ENCODE results near the gene BEAN1.

The BEAN1 gene

DNA sequence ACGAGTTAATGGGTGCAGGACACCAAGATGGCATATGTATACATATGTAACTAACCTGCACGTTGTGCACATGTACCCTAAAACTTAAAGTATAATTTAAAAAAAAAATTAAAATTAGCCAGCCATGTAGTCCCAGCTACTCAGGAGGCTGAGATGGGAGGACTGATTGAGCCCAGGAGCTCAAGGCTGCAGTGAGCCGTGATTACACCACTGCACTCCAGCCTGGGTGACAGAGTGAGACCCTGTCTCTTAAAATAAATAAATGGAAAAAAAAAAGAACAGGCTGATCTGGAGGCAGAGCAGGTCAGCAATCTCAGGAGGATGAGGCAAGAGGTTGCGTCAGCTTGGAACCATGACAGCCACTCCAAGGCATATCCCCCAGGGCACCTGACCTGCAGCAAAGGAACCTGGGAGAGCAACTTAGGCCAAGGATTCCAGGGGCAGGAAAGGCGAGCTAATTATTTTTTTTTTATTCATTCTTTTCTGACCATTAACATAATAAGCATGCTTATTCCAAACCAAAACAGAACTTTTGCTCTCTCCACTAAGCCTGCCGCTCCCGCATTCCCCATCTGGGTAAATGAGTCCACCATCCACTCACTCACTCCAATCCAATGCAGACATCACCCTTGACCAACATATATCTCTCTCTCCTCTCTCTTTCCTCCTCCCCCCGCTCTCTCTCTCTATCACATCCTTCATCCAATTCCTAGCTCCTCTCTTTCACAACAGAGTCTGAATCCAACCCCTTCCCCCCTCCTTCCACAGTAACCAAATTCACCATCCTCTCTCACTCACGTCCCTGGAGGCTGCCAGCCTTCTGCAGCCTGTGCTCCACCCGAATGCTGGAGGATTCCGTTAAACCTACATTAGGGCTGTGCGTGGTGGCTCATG lies 75.2 kb downstream of the BEAN1 start:
- no peak for DNase-seq
- H3K4me1 Mint-ChIP-seq (ENCODE audit: low read depth in 2 of 2): peaks cover 2 to 5% of the 10 kb centered on the region in 2 donors
- H3K27ac Mint-ChIP-seq: no peak overlapping the region
- H3K27me3 Mint-ChIP-seq: no peaks in the 10 kb centered on the region
- H3K9me3 Mint-ChIP-seq: no peaks in the 10 kb centered on the region
- H3K36me3 Mint-ChIP-seq (ENCODE audit: insufficient read depth): no peaks in the 10 kb centered on the region
- ATAC-seq (replicated peaks): no peak
- H3K4me3 Mint-ChIP-seq: no peak overlapping the region

DNA sequence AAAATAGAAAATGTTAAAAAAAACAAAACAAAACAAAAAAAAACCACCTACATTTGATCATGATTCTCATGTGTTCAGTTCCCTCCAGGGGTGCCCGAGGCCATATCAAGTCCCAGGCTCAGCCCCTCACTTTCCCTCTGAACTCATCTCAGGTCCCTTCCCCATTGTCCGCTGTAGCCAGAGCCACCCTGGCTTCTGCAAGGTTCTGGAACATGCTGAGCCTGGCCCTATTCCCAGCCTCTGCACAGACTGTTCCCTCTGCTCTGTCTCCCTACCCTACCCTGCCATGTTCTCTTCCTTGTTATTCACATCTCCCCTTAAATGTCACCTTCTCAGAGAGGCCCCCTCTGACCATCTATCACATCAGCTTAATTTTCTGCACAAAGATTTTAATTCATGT lies 75.9 kb downstream of the BEAN1 start:
- Mint-ChIP-seq H3K36me3 (ENCODE audit: insufficient read depth) (no peaks in the 10 kb centered on the region), H3K4me1 (ENCODE audit: low read depth in 2 of 2) (peaks cover 2 to 5% of the 10 kb centered on the region in 2 donors), H3K27me3 (no peaks in the 10 kb centered on the region), H3K27ac (no peak overlapping the region), H3K9me3 (no peaks in the 10 kb centered on the region), H3K4me3 (no peak overlapping the region)
- ATAC-seq (replicated peaks) (no peak), DNase-seq (no peak)

DNA sequence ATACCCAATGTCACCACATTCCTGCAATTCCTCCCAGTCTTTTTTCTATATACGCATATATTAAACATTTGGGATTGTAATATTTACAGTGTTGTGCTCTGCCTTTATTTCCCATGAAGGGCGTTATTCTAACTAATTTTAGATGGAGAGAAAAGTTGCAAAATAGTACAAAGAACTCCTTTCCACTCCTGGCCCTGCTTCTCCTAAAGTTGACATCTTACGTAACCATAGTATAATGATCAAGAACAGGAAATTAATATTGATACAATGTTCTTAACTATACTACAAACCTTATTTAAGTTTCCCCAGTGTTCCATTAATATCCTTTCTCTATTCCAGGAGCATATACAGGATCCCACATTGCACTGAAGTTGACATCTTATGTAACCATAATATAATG lies 76.5 kb downstream of the BEAN1 start:
- Mint-ChIP-seq H3K27ac (no peak overlapping the region), H3K27me3 (no peaks in the 10 kb centered on the region), H3K4me3 (no peak overlapping the region), H3K9me3 (no peaks in the 10 kb centered on the region), H3K4me1 (ENCODE audit: low read depth in 2 of 2) (peaks cover 2 to 3% of the 10 kb centered on the region in 2 donors), H3K36me3 (ENCODE audit: insufficient read depth) (no peaks in the 10 kb centered on the region)
- DNase-seq (no peak), ATAC-seq (replicated peaks) (no peak)

DNA sequence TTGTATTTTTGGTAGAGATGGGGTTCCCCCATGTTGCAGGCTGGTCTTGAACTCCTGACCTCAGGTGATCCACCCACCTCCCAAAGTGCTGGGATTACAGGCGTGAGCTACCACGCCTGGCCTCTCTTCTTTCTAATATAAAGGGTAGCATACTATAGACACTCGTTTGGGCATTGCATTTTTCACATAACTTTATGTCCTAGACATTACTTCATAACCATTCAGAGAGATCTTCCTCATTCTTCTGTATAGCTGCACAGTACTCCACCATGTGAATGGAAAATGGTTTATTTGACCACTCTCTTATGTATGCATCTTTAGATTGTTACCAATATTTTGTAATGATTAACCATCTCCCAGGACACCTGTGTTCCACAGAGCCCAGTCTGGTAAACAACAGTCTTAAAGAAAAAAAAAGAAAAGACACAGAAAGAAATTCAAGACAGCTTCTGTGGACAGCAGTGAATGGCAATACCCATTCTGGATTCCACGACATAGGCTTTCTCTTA lies 80.7 kb downstream of the BEAN1 start:
- Mint-ChIP-seq H3K27ac (no peak overlapping the region), H3K27me3 (no peaks in the 10 kb centered on the region), H3K4me1 (ENCODE audit: low read depth in 2 of 2) (peaks cover 5 to 6% of the 10 kb centered on the region in 2 donors), H3K9me3 (no peaks in the 10 kb centered on the region), H3K4me3 (no peak overlapping the region), H3K36me3 (ENCODE audit: insufficient read depth) (peaks cover 9% of the 10 kb centered on the region)
- DNase-seq (no peak), ATAC-seq (replicated peaks) (no peak)

DNA sequence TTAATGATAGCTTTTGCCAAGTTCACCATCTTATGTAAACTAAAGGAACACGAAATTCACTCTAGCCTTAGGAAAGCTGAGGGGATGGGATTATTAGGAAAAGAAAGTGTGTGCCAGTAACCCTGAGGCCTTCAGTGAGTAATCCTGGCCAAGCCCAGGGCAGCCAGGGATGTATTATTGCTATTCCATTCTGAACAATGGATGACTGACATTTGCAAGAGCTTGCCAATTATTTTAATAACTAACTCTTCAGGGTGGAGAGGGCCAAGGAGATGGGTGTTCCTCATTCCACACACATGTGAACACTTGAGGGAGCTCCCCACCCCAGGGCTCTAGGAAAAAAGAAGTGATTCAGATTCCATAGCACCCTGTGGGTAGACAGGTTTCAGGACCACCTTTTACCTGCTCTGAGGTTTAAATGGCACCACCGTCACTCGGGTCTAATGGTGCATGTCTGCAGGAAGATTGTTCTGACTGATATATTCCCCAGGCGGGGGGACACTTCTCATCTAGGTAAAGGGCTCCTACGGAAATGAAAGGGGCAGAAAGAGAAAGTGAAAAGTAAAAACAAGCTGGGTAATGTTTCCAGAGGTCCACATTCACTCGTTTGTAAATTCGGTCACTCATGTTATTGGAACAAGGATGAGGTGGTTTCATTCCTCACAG lies 81.3 kb downstream of the BEAN1 start:
- Mint-ChIP-seq H3K27me3 (no peaks in the 10 kb centered on the region), H3K9me3 (no peaks in the 10 kb centered on the region), H3K36me3 (ENCODE audit: insufficient read depth) (peaks cover 9% of the 10 kb centered on the region), H3K4me3 (no peak overlapping the region), H3K27ac (no peak overlapping the region), H3K4me1 (ENCODE audit: low read depth in 2 of 2) (peaks cover 5 to 9% of the 10 kb centered on the region in 2 donors)
- no peak for DNase-seq
- ATAC-seq (replicated peaks): no peak

DNA sequence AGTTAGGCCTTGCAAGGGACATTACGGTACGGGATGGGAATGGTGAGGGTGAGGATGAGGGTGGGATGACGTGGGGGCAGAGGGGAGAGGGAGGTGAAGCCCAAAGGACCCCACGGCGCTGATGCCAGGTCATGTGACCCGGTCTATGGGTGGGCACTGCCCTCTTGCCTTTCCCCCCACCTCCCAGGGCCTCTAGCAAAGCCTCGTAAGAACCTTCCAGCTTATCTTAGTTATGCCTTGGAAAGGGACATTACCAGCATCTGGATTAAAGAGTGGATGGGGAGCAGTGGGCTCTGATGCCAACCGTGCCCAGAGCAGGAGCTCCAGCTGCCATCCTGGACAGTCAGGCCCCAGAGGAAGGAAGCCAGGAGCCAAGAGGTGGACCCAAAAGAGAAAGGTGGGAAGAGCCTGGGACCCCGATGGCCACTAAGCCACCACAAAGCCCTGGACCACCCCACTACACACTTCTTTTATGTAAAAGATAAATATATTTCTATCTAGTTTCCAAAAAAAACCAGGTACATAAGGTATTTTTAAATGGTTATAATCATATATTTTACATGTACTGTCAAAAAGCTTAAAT lies 81.9 kb downstream of the BEAN1 start:
- Mint-ChIP-seq H3K4me3 (no peak overlapping the region), H3K4me1 (ENCODE audit: low read depth in 2 of 2) (peaks cover 5 to 9% of the 10 kb centered on the region in 2 donors), H3K36me3 (ENCODE audit: insufficient read depth) (peaks cover 9% of the 10 kb centered on the region), H3K27me3 (no peaks in the 10 kb centered on the region), H3K27ac (peak overlapping the region in 1 of 2 donors; percentile 16), H3K9me3 (no peaks in the 10 kb centered on the region)
- ATAC-seq (replicated peaks) (no peak), DNase-seq (no peak)

DNA sequence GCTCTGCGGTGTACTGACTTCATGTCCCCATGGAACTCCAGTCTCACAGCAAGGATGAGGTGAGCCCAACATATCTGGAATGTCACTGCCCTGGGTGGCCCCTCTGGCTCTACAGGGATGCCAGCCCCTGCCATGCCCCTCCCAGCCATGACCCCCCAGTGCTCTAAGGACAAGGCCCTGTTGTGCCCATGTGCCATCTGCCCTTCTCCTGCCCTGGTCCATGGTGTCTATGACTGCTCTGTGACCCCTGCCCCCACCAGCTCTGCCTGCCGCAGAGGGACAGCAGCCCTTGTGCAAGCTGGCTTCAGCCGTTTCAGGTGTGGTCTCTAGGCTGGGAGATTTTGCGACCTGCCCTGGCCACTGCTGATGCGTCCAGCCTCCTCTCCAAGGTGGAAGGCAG lies 82.5 kb downstream of the BEAN1 start:
- Mint-ChIP-seq H3K4me3 (no peak overlapping the region), H3K36me3 (ENCODE audit: insufficient read depth) (peaks cover 9% of the 10 kb centered on the region), H3K9me3 (no peaks in the 10 kb centered on the region), H3K4me1 (ENCODE audit: low read depth in 2 of 2) (peaks cover 5 to 7% of the 10 kb centered on the region in 2 donors), H3K27ac (peak overlapping the region in 1 of 2 donors; percentile 45), H3K27me3 (no peaks in the 10 kb centered on the region)
- ATAC-seq (replicated peaks) (no peak), DNase-seq (no peak)

DNA sequence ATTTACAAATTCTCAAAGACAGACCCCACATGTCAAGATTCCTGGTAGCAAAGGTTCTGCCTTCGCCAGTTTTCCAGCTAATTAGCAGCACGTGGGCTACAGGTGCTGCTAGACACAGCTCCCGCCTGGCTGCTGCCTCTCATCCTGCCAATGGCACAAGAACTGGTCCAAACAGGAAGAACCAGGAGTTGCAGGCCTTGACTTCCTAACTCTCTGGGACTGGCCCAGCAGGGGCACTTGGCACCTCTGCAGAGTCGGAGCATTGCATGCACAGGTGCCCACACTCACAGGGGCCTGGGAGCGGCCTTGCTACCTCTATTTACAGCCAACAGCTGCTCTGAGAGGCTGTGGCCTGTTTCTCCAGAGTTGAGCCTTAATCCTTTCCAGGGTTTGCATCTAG lies 83.2 kb downstream of the BEAN1 start:
- DNase-seq (no peak), ATAC-seq (replicated peaks) (no peak)
- H3K4me3 Mint-ChIP-seq: no peak overlapping the region
- H3K27ac Mint-ChIP-seq: peak overlapping the region in 1 of 2 donors; percentile 45
- H3K9me3 Mint-ChIP-seq: no peaks in the 10 kb centered on the region
- peaks cover 9% of the 10 kb centered on the region for H3K36me3 Mint-ChIP-seq (ENCODE audit: insufficient read depth)
- peaks cover 11 to 13% of the 10 kb centered on the region in 2 donors for H3K4me1 Mint-ChIP-seq (ENCODE audit: low read depth in 2 of 2)
- no peaks in the 10 kb centered on the region for H3K27me3 Mint-ChIP-seq

DNA sequence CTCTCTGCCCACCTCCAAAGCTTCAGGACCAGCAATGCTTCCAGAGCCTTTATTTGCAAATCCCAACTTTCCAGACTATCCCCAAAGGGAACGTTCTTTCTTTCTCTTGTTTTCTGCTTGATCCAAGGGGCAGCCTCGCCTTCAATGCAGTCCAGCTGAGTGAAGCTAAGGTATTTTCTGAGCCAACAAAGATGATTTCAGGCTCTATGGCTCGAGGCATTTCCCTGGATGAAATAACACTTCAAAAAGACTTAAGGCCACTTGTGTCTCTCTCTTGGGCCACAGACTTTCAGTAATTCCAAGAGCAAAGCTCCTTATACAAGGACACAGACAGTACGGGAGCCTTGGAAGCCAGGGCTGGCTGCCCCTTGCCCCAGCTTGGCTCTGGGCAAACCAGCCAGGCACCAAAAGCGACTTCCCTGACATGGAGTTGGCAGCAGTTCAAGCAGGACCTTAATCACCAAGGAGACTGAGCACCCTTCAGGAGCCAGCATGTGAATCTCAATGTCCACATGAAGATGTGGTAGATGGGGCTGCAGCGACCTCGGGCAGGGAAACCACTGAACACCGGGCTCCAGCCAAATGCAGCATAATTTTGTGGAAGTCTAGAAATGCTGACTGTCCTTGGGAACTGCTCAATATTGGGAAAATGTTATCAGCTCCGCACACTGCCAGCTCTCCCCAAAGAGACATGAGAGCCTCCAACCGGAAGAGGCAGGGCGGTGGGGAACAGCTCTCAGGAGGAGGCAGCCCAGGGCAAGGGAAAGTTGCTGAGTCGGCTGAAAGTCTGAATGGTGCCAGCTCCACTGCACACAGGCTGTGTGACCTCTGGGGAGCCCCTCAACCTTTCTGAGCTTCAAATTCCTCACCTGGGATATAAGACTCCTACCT lies 83.9 kb downstream of the BEAN1 start:
- no peak for DNase-seq
- no peak for ATAC-seq (replicated peaks)
- no peak overlapping the region for H3K27ac Mint-ChIP-seq
- H3K9me3 Mint-ChIP-seq: no peaks in the 10 kb centered on the region
- H3K36me3 Mint-ChIP-seq (ENCODE audit: insufficient read depth): peaks cover 9% of the 10 kb centered on the region
- H3K4me1 Mint-ChIP-seq (ENCODE audit: low read depth in 2 of 2): peaks cover 17 to 19% of the 10 kb centered on the region in 2 donors
- H3K4me3 Mint-ChIP-seq: no peak overlapping the region
- H3K27me3 Mint-ChIP-seq: no peaks in the 10 kb centered on the region

DNA sequence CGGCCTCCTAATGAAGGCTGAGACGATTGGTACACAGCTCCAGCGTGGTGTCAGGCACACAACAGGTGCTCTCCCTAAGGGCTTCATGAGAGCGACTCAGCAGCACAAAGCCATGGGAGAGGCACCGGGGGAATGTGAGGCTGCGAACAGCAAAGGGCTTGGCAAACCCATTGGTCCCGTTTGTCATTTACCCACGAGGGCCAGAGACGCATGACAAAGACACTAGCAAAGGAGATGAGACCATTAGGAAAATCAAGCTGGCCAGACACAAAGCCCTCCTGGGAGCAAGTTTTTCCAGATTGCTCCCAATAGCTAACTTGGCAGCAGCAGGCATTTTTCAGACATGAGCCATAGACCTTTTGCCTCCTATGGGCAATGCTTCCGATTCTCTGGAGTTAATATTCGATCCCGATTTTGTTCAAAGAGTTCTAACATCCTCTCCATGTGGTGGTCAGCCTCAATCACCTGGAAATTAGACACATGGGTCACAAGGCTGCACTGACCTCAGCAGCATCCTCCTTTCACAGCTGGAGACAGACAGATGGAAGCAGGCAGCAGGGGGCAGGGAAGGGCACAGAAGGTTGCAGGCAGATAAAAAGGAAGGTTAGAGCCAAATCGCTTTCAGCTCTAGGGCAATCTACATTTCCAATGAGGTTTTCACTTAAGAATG lies 84.6 kb downstream of the BEAN1 start:
- H3K4me3 Mint-ChIP-seq: no peak overlapping the region
- H3K27me3 Mint-ChIP-seq: no peaks in the 10 kb centered on the region
- peaks cover 9% of the 10 kb centered on the region for H3K36me3 Mint-ChIP-seq (ENCODE audit: insufficient read depth)
- no peak for DNase-seq
- no peak for ATAC-seq (replicated peaks)
- H3K27ac Mint-ChIP-seq: peak overlapping the region in 1 of 2 donors; percentile 70
- no peaks in the 10 kb centered on the region for H3K9me3 Mint-ChIP-seq
- peaks cover 25 to 26% of the 10 kb centered on the region in 2 donors for H3K4me1 Mint-ChIP-seq (ENCODE audit: low read depth in 2 of 2)

DNA sequence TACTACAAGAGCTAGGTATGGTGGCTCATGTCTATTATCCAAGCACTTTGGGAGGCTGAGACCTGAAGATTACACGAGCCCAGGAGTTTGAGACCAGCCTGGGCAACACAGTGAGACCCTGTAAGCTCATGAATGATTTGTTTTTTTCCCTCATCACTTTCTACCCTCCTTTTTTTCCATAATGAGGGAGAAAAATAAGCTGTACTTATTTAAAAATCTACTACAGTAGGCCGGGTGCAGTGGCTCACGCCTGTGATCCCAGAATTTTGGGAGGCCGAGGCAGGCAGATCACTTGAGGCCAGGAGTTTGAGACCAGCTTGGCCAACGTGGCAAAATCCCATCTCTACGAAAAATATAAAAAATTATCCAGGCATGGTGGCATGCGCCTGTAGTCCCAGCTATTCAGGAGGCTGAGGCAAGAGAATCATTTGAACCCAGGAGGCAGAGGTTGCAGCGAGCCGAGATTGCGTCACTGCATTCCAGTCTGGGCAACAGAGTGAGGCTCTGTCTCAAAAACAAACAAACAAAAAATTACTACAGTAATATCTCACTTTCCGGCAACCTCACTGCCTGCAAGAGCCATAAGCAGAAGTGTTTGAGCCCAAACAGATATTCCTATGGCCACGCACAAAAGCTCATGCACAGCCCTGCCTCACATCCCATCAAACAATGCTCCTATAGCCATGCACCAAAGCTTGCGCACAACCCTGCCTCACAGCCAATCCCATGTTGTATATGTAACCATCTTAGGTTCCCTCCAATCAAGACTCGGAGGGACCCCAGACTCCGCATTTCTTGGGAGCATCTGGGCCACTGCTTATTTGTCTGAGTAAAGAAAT lies 85.4 kb downstream of the BEAN1 start:
- DNase-seq (no peak), ATAC-seq (replicated peaks) (no peak)
- Mint-ChIP-seq H3K36me3 (ENCODE audit: insufficient read depth) (peaks cover 13% of the 10 kb centered on the region), H3K4me1 (ENCODE audit: low read depth in 2 of 2) (peaks cover 33 to 34% of the 10 kb centered on the region in 2 donors), H3K27me3 (no peaks in the 10 kb centered on the region), H3K9me3 (no peaks in the 10 kb centered on the region), H3K27ac (peak overlapping the region; percentile 38 to 70), H3K4me3 (no peak overlapping the region)
